Astrocyte (in vitro differentiated cells and primary cell): ENCODE measurements around the gene TACR1.

ENCODE experiments used
- CTCF ChIP-seq: IDR thresholded peaks from 2 replicates; pipeline ENCODE4 v1.5.1; 2011; ENCODE audit warnings: low read depth, mild to moderate bottlenecking, inconsistent platforms, low read length, moderate library complexity; ENCODE audit not compliant: insufficient read depth
- EZH2 ChIP-seq: IDR thresholded peaks from 2 replicates; pipeline ENCODE4 v1.6.1; 2012; ENCODE audit warnings: mild to moderate bottlenecking, low read length, inconsistent platforms; ENCODE audit not compliant: insufficient read depth

DNA sequence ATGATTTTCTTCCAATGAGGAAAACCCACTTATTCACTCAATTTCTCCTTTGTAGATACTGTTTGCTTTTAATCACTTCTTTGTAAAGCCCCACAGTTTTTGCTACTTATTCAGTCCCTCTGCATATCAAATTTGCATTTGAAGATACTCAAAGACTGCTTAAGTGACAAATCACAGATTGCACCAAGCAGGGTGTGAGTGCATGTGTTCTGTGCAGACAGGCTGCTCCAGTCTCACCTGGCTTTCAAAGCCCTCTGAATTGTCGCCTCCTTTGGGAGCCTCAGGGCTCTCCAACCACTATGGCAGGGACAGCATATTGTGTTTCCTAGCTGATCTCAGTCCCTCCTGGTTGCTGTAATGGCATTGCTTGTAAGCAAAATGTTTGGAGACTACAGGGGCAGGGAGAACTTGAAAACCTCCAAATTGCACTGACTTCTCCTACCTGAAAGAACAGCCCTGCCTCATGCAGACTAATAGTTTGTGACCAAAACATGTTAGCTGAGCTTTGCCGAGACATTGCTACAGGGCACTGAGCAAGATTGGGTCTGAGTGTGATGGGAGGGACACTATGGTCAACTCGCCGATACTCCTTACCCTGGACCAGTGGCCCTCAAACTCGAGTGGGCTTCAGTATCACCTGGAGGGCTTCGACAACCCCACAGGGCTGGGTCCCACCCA lies 144.0 kb downstream of the TACR1 start:
- TF ChIP-seq CTCF (no peak), EZH2 (no peak)
